ENCODE results near the gene MYO9B. TPM values are rescaled to one million over a fixed set of nuclear protein-coding genes. Genes with fewer than 3 reads are reported as not detected.

Gene MYO9B
- total RNA-seq, 1 donor from 2014 or later, result 27.4 TPM

DNA sequence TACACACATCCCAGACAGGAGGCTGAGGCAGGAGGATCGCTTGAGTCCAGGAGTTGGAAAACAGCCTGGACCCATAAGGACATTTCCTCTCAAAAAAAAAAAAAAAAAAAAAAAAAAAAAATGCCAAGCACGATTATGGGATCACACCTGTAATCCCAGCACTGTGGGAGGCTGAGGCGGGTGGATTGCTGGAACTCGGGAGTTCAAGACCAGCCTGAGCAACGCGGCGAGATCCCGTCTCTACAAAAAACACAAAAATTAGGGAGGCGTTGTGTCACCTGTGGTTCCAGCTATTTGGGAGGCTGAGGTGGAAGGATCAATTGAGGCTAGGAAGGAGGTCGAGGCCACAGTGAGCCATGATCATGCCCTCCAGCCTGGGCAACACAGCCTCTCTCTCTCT lies 149.5 kb downstream of the MYO9B start:
- ATAC-seq, result no peak

DNA sequence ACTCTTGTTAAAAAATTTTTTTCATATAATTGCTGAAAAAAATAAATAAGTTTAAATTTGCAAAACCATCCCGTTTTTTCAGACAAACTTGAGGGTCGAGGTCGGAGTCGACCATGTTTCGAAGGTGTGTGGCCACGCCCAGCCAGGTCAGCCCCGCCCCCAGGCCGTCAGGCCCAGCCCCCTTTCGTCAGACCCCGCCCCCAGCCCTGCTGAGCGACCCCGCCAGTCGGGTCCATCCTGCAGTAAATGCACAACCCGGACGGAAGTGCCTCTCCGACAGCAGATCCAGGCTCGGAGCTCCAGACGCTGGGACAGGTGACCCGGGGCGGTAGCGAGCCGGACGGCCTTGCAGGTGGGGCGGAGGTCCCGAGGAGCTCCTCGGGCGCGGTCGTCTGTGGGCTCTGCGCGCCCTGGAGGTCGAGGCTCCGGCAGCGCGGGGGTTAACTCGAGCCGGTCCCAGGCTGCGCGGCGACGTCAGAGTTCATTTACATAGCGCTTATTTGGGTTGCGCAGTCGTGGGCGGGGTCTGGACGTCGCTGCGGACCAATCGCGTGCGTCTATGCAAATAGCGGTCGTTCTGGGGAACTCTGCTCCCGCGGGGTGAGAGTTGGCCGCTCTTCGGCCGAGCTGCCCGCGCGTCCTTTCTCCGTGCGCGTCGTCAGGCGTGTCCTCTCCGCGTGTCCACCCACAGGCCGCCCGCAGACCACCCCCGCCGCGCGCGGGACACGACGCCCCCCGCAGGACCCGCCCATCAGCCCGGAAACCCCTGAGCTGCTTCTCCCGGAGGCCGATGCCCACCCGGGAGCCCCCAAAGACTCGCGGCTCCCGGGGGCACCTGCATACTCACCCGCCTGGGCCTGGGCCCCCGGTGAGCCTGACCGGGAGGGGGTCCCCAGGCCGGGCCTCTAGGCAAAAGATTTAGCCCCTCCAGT lies 150.7 kb downstream of the MYO9B start, which contains the start of gene OCEL1:
Gene OCEL1, plus strand, starts transcription at position 225 of the 932 bp plus-strand sequence. Its CDS starts 22 bp downstream, at position 247.
- ATAC-seq, result peak; percentile 94

DNA sequence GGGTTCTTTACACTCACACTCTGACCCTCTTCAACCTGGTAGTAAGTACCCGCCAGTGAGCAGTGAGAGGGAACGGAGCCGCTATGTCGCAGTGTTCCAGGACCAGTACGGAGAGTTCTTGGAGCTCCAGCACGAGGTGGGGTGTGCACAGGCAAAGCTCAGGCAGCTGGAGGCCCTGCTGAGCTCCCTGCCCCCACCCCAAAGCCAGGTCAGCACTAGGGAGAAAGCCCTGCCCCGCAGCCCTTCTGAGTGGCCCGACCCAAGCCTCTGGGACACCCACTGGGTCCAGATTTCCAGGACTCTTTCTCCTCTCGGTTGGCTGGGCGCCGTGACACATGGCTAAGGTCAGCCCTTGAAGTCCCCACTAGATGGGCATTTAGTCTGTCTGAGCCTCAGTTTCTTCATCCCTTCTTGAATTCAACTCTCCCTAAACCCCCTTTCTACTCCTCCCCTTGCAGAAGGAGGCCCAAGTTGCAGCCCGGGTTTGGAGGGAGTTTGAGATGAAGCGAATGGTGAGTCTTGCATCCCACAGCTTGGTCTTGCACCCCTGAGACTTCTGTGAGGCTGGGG lies 152.3 kb downstream of the MYO9B start:
- ATAC-seq, result no peak

DNA sequence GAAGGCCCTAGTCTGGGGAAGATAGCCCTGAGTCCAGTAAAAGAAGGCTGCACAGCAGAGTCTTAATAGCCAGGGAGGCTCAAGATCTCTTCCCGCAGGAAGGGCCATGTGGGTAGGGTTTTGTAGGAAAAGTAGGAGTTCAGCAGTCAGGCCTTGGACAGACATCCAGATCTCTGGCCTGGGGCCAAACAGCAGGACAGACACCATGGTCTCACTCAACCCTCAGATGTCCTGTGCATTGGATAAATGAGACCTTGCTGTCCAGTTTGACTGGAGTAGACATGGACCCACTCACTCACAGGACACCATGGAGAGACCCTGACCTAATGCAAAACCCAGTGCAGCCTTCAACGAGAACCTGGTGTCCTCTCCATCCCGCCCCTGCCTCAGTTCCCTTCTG lies 154.3 kb downstream of the MYO9B start:
- no peak for ATAC-seq

DNA sequence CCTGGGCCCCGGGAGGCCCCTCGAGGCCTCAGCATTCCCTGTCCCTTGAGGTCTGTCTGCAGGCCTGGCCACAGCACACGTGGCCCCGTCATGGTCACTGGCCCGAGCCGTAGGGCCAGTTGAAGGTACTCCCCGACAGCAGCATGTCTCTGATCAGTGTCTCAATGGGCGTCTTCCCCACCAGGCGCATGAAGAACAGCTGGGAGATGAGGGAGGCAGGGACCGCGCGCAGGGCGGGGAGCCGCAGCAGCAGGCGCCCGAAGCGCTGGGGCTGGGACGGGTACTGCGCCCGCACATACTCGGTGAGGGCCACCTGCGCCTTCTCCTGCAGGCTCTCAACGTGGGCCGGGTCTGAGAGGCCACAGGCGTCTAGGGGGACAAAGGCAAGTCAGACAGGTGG lies 156.7 kb downstream of the MYO9B start:
- ATAC-seq, result no peak

DNA sequence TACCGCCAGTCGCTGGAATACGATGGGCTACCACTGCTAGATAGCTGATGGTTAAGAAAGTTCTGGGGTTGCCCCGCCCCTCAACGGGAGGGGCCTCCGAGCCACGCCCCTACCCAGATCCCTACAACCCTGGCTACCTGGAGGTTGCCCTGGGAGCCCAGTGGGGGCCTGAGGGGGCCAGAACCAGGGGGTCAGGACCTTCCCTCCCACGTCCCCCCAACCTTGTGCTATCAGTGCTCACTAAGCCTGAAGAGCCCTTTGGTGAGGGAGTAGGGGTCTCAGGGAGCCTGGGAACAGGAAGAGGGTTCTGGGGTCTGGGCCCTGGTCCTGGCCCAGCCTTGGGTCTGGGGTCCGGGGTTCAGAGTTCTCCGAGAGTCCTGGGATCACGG lies 159.3 kb downstream of the MYO9B start:
- peak; percentile 60 for ATAC-seq

DNA sequence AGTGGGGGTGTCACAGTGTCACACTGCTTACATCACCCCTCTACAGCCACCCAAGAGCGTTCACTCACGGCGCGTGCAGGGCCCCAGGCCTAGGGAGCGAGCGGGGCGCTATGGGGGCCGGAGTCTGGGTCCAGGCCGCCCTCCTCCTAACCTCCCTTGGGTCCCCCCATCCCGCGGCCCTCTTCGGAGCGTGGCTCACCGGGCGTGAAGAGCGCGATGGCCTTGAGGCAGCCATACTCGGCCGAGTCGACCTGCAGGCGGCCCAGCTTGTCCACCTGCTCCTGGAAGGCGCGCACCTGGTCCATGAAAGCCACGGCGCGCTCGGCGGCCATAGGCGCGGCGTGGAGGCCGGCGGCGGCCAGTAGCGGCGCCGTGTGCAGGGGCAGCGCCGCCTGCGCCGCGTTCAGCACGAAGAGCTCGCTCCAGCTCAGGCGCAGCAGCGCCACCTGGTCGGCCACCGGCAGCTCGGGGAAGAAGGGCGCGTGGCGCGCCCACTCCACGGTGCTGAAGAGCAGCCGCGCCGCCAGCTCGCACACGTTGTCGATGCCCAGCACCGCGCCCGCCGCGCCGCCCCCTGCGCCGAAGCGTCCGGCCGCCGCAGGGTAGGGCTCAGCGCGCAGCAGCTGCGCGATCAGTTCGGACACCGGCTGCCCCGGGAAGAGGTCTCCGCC lies 159.9 kb downstream of the MYO9B start:
- peak; percentile 75 for ATAC-seq

DNA sequence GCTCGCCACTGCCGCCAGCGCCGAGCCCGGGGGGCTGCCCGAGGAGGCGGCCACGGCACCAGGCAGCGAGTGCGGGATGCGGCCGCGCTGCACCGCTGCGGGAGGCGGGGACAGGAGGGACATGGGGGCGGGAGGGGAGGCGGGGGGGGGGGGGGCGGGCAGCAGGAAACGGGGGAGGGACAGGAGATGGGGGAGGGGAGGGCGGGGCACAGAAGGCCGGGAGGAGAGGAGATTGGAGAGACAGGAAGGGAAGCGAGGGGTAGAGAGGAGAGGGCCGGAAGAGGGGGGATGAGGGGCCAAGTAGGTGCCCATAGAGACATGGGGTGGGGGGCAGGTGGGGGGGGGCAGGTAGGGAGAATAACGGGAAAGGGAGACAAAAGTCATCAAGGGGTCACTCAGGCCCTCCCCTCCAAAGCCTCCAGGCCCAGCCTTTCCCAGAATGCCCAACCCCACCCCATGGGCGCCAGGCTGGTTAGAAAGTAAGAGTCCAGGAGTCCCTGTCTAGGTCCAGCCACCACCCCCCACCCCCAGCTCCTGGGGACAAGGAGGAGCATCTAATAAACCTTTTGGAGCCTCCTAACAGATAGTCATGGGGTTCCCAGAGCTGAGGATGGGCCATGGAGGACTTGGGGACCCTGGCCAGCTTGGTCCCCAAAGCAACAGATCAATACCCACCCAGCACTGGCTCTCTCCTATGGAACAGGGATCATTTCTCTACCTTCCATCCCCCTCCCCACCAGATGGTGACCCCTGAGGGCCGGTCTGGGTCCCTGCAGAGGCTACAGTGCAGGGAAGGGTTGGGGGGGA lies 160.6 kb downstream of the MYO9B start:
- peak; percentile 8 for ATAC-seq

DNA sequence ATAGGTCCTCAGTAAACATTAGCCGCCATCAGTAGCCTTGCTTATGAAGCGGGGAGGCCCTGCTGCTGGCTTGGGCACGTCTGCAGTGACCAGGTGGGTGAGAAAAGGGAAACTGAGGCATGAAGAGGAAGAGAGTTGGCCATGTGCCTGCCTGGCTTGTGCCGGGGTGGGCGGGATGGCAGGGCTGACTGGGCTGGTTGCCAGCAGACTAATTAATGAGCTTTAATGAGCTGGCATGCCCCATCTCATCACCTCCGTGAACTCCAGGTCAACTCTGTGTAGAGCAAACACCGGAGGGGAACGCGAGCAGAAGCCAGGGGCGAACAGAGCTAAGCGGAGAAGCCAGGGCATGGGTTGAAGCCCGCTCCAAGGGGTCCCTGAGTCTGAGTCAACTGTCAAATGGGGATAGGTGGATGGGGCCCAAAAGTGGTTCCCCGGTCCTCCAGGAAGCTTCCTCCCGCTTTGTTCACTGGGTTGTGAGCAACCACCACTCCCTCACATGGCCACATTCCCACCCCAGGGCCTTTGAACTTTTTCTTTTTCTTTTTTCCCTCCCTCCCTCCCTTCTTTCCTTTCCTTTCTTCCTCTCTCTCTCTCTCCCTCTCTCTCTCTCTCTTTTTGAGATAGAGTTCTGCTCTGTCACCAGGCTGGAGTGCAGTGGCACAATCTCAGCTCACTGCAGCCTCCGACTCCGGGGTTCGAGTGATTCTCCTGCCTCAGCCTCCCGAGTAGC lies 161.4 kb downstream of the MYO9B start:
- ATAC-seq, result no peak

DNA sequence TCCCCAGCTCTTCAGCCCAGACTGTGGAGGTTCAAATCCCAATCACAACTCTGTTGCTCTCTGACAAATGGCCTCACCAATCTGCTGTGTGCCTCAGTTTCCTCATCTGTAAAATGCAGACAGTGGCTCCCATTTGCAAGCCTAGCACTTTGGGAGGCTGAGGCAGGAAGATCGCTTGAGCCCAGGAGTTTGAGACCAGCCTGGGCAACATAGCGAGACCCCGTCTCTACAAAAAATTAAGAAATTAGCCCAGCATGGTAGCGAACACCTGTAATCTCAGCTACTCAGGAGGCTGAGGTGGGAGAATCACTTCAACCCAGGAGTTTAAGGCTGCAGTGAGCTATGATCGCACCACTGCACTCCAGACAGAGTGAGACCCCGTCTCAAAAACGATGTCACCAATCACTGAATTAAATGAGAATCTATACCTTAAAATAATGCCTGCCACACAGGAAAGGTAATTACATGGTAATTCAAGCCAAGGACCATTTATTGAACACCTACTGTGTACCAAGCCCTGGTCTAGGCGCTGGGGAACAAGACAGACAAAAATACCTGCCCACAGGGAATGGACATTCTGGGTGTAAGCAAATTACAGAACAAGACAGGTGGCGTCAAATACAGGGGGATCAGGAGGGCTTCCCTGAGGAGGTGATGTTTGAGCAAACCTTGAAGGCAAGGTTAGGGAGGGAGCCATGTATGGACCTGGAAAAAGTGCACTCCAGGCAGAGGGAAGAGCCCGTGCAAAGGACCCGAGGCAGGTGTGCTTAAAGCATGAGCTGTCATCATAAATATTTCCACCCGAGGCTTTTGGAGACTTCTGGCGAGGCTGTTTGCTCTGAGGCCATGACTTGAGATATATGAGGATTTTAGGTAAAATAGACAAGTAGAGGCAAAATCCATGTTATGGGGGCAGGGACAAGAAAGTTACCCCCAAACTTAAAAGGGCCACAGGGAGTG lies 162.4 kb downstream of the MYO9B start:
- no peak for ATAC-seq

DNA sequence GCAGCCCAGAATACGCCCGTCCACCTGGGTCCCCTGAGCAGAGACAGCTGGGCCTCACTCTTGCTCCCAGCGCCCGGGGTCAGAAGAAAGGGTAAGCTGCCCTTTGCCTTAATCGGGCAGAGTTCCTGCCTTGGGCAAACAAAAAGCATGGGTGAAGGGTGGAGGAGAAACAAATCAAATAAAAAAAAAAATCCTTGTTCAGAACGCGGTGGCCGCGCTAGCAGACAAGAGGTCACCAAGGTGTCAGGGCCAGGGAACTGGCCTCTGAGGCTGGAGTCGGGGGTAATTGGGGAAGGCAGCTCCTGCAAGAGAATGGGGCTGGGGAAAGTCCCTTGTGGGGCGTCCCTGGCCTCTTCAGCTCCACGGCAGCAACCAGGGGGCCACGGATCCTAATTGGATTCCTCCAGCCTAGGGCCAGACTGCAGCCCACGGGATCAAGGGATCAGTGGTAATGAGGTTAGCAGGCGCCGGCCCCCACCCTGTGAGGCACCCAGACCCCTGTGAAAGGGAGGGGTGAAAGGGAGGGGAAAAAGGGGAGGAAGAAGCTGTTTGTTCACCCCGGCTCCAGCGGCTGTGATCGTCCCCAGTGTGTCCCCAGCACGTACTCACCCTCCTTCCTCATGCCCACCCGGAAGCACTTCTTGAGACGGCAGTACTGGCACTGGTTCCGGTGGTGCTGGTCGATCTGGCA lies 164.6 kb downstream of the MYO9B start:
- no peak for ATAC-seq

DNA sequence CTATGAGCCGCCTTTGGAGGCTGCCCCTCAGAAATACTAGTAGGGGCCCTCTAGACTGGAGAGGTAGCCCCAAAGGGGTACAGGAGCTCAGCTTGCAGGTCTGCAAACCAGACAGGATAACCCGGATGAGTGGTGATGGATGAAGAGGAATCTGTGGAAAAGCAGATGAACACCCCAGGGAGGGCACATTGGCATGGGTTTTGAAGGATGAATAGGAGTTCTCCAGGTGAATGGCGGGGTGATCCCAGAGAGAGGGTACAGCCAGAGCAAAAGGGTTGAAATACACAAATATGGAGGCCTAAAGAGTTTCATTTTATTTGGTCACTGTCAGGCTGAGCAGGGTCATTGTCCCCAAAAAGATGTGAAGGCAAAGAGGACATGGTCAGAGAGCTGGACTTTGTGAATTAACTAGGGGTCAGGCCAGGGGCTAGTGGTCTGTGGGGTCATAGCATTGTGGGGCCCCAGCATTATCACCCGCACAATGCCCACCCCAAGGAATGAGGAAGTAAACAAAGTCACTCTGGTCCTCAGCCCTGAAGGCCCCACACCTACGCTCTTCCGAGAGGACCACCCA lies 165.3 kb downstream of the MYO9B start:
- no peak for ATAC-seq

DNA sequence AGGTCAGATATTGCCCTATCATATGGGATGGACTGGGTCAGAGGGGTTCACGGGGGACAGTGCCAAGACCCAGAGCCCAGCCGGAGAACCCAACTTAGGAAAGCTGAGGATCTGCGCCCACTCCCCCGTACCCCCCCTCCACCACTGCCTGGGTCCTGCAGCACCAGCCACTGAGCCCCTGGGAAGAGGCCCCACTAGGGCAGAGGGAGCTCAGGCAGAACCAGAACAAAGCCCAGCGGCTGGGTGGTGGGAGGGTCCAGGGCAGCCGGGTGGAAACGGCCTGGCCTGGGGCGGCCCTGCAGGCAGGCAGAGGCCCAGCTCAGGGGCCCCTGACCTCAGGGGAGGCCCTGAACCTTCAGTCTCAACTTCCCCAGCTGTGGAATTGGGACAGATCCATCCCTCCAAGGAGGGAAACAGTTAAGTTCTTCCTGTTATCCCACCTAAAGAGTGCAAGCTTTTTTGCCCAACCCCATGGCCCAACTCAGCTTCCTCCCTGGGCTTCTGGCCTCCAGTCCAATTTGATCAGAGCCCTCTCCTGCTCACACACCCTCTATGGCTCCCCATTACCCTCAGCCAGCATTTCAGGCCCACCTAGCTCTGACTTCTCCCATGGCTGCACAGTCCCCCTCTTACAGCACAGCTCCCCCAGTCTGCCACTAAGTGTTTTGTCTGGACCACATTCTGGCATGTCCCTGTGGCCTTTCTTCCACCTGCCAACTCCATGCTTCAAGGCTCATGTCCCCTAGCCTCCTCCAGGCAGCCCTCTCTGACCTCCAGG lies 167.0 kb downstream of the MYO9B start:
- no peak for ATAC-seq

DNA sequence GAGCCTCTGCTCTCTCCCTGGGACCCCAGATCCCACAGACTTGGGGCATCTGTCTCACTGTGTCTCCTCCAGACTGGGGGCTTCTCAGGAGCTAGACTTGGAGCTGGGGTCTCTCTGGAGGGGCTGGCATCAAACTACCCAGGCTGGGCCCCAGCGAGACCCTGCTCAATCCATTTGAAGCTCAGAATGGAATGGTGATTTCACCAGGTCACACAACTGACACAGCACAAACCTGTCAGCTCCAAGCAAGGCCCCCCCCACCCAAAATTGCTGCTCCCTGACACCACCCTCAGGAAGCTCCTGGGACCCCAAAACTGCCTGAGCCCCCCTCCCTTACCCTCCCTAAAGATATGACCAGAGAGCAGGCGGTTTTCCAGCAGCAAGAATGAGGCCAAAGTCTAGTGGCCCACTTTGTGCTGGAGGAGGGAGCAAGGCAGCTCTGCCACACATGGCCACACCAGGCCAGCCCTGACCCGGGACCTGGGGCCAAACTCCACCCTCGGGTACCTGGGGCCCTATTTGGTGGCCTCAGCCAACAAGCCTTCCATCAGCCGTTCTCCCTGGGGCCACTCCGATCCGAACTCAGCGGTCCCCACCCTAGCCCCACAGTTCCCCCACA lies 167.7 kb downstream of the MYO9B start:
- ATAC-seq, result no peak

DNA sequence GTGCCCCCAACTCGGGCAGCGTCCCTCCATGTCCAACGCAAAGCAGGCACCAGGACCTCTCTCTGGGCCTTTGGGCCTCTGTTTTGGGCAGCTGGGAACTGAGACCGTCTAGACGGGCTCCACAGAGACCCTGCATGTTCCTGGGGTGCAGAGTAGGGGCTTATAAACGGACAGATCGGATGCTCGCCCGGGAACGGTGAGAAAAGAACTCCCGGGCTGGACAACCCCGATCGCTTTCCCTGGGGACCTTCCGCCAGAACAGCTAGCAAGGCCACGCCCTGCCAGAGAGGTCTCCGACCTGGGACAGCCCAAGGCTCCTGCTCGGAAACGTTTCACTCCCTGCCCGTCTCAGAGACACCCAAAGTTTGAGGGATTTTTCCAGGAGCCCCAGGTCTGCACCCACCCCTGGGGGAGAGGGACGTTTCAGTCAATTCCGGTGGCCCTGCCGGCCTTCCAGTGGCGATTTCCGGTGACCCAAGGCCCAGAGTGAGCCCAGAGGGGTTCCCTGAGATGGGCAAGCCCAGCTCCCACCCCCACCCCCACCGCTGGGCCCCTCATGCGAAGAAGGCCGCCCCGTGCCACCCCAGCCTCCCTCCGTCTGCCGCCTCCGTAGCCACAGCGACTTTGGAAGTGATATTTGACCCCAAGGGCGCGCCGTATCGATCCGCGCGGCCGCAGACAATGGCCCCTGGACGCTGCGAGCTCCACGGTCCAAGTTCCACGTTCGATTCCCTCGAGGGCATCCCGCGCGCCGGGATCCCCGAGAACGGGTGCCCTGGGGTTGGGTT lies 168.4 kb downstream of the MYO9B start:
- no peak for ATAC-seq

DNA sequence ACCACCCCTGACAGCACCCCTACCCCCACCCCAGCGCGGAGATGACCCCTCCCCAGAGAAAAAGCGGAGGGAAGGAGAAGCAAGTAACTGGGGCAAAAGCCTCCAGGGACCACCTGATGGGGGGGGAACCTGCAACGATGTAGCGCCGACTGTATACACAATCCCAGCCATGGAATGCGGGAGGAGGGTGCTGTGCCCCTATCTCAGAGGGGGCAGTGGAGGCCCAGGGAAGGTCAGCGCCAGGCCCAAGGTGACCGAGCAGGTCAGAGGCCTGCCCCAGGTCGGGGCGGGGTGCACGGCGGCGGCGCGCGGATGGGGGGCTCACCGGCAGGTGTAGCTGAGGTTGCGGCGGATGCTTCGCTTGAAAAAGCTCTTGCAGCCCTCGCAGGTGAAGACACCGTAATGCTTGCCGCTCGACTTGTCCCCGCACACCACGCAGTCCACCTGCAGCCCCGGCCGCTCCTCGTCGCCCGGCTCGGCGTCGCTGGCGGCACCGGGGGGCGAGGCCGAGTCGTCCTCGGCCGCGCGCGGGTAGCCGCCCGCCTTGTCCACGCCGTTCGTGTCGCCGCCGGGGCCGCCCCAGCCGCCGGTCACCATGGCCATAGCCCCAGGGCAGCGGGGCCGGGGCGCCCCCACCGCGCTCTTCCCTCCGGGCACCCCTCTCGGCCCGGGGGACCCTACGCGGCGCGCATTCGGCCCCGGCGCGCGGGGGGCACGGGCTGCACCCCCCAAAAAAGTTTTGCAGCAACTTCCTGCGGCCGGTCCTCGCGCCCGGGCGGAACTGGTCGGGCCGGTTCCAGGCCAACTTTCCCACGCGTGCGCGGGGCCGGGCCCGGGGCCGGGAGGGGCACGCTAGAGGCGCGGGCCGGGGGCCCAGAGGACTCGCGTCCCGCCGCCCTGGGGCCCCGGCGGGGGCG lies 169.3 kb downstream of the MYO9B start:
- no peak for ATAC-seq
